ENCODE measurements around the gene RNF14.

GRCh38 chr5:142000704-142001484 lies 32.0 kb downstream of the RNF14 start:
- TF ChIP-seq EZH2 (IDR thresholded peaks at IDR 0.05; ENCODE audit: borderline replicate concordance, insufficient read depth, low read depth, low read length, poor library complexity, severe bottlenecking), result no peak
- TF ChIP-seq, protein P1, sequence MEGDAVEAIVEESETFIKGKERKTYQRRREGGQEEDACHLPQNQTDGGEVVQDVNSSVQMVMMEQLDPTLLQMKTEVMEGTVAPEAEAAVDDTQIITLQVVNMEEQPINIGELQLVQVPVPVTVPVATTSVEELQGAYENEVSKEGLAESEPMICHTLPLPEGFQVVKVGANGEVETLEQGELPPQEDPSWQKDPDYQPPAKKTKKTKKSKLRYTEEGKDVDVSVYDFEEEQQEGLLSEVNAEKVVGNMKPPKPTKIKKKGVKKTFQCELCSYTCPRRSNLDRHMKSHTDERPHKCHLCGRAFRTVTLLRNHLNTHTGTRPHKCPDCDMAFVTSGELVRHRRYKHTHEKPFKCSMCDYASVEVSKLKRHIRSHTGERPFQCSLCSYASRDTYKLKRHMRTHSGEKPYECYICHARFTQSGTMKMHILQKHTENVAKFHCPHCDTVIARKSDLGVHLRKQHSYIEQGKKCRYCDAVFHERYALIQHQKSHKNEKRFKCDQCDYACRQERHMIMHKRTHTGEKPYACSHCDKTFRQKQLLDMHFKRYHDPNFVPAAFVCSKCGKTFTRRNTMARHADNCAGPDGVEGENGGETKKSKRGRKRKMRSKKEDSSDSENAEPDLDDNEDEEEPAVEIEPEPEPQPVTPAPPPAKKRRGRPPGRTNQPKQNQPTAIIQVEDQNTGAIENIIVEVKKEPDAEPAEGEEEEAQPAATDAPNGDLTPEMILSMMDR (IDR thresholded peaks at IDR 0.05), result no peak

All from B cell (primary cell).